ENCODE measurements around the gene MON2.

DNA sequence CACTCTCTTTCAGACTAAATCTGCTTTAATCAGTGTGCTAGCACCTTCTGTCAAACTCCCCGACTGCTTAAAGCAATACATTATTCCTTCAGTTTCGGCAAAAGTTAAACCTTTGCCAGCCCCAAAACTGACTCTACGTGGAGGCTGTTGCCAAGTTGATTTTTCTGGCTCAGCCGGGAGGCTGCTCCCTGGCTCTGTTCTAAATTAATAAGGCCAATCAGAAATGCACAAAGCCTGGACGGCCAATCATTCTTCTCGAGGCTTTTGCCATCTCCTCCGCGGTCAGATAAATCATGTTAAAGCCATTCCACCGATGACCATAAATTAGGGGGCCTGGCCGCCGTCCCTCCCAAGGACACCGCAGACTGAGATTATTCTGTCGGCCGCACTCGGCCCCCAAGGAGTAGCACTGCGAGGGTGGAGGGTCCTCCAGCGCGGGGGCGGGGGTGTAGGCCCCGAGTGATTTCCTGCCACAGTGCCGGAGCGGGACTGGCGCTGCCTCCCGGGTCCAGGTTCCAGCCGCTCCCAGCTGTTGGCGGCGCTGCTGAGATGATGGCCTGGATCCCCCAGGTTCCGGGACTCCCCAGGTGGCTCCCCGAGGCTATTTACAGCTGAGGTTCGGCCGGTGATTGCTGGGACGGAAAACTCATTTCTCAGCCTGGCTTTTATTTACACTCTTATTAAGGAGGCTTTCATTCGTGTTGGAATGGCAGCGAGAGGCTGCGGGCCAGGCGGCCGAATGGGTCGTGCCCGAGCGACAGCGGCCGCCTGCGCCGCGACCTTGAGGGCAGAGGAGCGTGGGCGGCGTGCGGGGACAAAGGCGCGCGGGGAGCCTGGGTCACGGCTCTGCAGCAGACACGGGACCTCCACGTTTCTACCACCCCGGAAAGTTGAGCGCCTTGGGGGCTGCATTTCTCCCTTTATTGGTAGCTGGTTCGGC is 165.1 kb downstream of the MON2 start:
- no peak for TF ChIP-seq POLR2A (IDR thresholded peaks at IDR 0.05; ENCODE audit: low read length)
- TF ChIP-seq GATA1 (IDR thresholded peaks at IDR 0.05; ENCODE audit: low read depth, low read length): no peak
